HCT116 (cell line): Measurements from ENCODE around the gene PHF2. TPM values are rescaled to one million over a fixed set of nuclear protein-coding genes. Genes with fewer than 3 reads are reported as not detected.

Experiments
- ATAC-seq: fragments of 200-7000 bp; cut with Tn5 transposase; 2 replicates; pipeline ENCODE4 v1.9.1; 2020; ENCODE audit warnings: mild to moderate bottlenecking, moderate library complexity
- BruUV-seq: library from RNA; stranded (reverse); fragments of 400-500 nt; replicated peaks from 2 replicates; lab custom pipeline; 2021; lab: Mats Ljungman, UMichigan
- CTCF ChIA-PET: fragments of 300-600 bp; sonication (Branson Sonifier 250); formaldehyde crosslinking; loops from one replicate; lab custom pipeline; 2021; ENCODE audit warnings: antibody characterized with exemption; lab: Charles Lee
- POLR2A ChIA-PET: fragments of 300-600, 350-600 bp; sonication (Branson Sonifier 250); formaldehyde crosslinking; loops from one replicate; lab custom pipeline; 2021; ENCODE audit warnings: antibody characterized with exemption; lab: Charles Lee
- RAD21 ChIA-PET, 2 experiments: fragments of 300-600 bp; sonication (Branson Sonifier 250); formaldehyde crosslinking; loops; one replicate each; lab custom pipeline; 2023; ENCODE audit warnings: low total read pairs in 2 of 2; ENCODE audit not compliant: uncharacterized antibody in 2 of 2, unreplicated experiment in 2 of 2, low non-redundant PET in 1 of 2; lab: Charles Lee
- DNase-seq: peaks from one replicate; pipeline ENCODE4 v3.0.0-alpha.2; 2010; ENCODE audit warnings: low read depth, low spot score
- H2AFZ ChIP-seq: fragments of 200-600 bp; shearing (Covaris generic), sonication (generic); 2 replicates; pipeline ENCODE4 v1.6.1; 2017; ENCODE audit warnings: low read depth, mixed run types, mixed read lengths, antibody characterized with exemption, low read length; ENCODE audit not compliant: poor library complexity, severe bottlenecking
- H3K27ac ChIP-seq: 2 replicates; pipeline ENCODE4 v1.5.1; 2012; ENCODE audit warnings: low read depth, low read length
- H3K27me3 ChIP-seq: fragments of 200-600 bp; sonication (generic); 2 replicates; pipeline ENCODE4 v1.6.1; 2016; ENCODE audit warnings: mixed run types, low read length, mixed read lengths; ENCODE audit not compliant: insufficient read depth
- H3K36me3 ChIP-seq, 2 experiments: fragments of 200-500 bp in 1 of 2; fragments of 200-600 bp in 1 of 2; sonication (Bioruptor generic) in 1 of 2; sonication (generic) in 1 of 2; 2 replicates each; pipeline versions ENCODE4 v1.5.1 to v1.6.1; 2014 to 2016; ENCODE audit warnings: low read length in 2 of 2, inconsistent platforms in 1 of 2, mixed read lengths in 1 of 2, mixed run types in 1 of 2; ENCODE audit not compliant: insufficient read depth in 2 of 2, control insufficient read depth in 1 of 2
- H3K4me1 ChIP-seq, 2 experiments: fragments of 200-600 bp in 1 of 2; sonication (generic) in 1 of 2; 2 replicates each; pipeline versions ENCODE4 v1.5.1 to v1.6.1; 2012 to 2017; ENCODE audit warnings: low read length in 2 of 2, inconsistent platforms in 1 of 2, mild to moderate bottlenecking in 1 of 2, mixed read lengths in 1 of 2, mixed run types in 1 of 2, moderate library complexity in 1 of 2; ENCODE audit not compliant: insufficient read depth in 2 of 2, control insufficient read depth in 1 of 2
- H3K4me2 ChIP-seq: fragments of 200-600 bp; sonication (generic); 2 replicates; pipeline ENCODE4 v1.6.1; 2017; ENCODE audit warnings: mixed run types, low read length, mixed read lengths
- H3K4me3 ChIP-seq, 2 experiments: fragments of 200-600 bp in 1 of 2; sonication (generic) in 1 of 2; replicated peaks in 1 of 2; 2 replicates each; pipeline ENCODE4 v1.5.1; 2011 to 2016; ENCODE audit warnings: low read length in 2 of 2, control low read depth in 1 of 2, low read depth in 1 of 2, mild to moderate bottlenecking in 1 of 2, mixed read lengths in 1 of 2, mixed run types in 1 of 2
- H3K79me2 ChIP-seq: fragments of 200-600 bp; sonication (generic); 2 replicates; pipeline ENCODE4 v1.6.1; 2017; ENCODE audit warnings: mild to moderate bottlenecking, mixed run types, low read length, moderate library complexity, mixed read lengths; ENCODE audit not compliant: insufficient read depth
- H3K9ac ChIP-seq: fragments of 200-600 bp; sonication (generic); 2 replicates; pipeline ENCODE4 v1.6.1; 2016; ENCODE audit warnings: low read length, mixed read lengths
- H3K9me2 ChIP-seq: fragments of 200-600 bp; sonication (generic), shearing (Covaris generic); 2 replicates; pipeline ENCODE4 v1.6.1; 2017; ENCODE audit warnings: mixed run types, mild to moderate bottlenecking, moderate library complexity; ENCODE audit not compliant: insufficient read depth
- H3K9me3 ChIP-seq, 2 experiments: fragments of 200-500 bp in 1 of 2; fragments of 200-600 bp in 1 of 2; sonication (Bioruptor generic) in 1 of 2; sonication (generic) in 1 of 2; 2 replicates each; pipeline ENCODE4 v1.6.1; 2014 to 2017; ENCODE audit warnings: low read length in 2 of 2, mixed read lengths in 2 of 2, inconsistent platforms in 1 of 2, low read depth in 1 of 2, mild to moderate bottlenecking in 1 of 2, mixed run types in 1 of 2, moderate library complexity in 1 of 2; ENCODE audit not compliant: control insufficient read depth in 1 of 2, insufficient read depth in 1 of 2
- H4K20me1 ChIP-seq: fragments of 200-600 bp; sonication (generic), shearing (Covaris generic); 2 replicates; pipeline ENCODE4 v1.6.1; 2017; ENCODE audit warnings: mixed run types, mild to moderate bottlenecking, moderate library complexity; ENCODE audit not compliant: insufficient read depth
- CBX3 ChIP-seq: IDR thresholded peaks from 2 replicates; pipeline ENCODE4 v1.6.1; 2012; ENCODE audit warnings: low read depth
- ELF1 ChIP-seq: IDR thresholded peaks from 2 replicates; pipeline ENCODE4 v1.6.1; 2012; ENCODE audit warnings: low read depth, borderline replicate concordance
- EZH2 ChIP-seq: fragments of 200-600 bp; sonication (generic); IDR thresholded peaks from 2 replicates; pipeline ENCODE4 v1.6.1; 2017; ENCODE audit warnings: antibody characterized with exemption, mixed run types
- EZH2phosphoT487 ChIP-seq: fragments of 200-600 bp; IDR thresholded peaks from 2 replicates; pipeline ENCODE4 v1.6.1; 2018; ENCODE audit warnings: antibody characterized with exemption, borderline replicate concordance
- FOSL1 ChIP-seq: IDR thresholded peaks from 2 replicates; pipeline ENCODE4 v1.6.1; 2012; ENCODE audit warnings: low read depth
- JUND ChIP-seq: IDR thresholded peaks from 2 replicates; pipeline ENCODE4 v1.6.1; 2012
- POLR2AphosphoS5 ChIP-seq: IDR thresholded peaks from 2 replicates; pipeline ENCODE4 v1.6.1; 2011; ENCODE audit warnings: mild to moderate bottlenecking, low read depth, low read length, moderate library complexity
- RAD21 ChIP-seq: IDR thresholded peaks from 2 replicates; pipeline ENCODE4 v1.6.1; 2012; ENCODE audit warnings: low read depth, mild to moderate bottlenecking
- REST ChIP-seq: IDR thresholded peaks from 2 replicates; pipeline ENCODE4 v1.6.1; 2012; ENCODE audit warnings: low read depth
- SIN3A ChIP-seq: IDR thresholded peaks from 2 replicates; pipeline ENCODE4 v1.6.1; 2012; ENCODE audit warnings: low read depth
- SP1 ChIP-seq: IDR thresholded peaks from 2 replicates; pipeline ENCODE4 v1.6.1; 2012; ENCODE audit warnings: low read depth
- SRF ChIP-seq: IDR thresholded peaks from 2 replicates; pipeline ENCODE4 v1.6.1; 2012; ENCODE audit warnings: low read depth
- YY1 ChIP-seq: IDR thresholded peaks from 2 replicates; pipeline ENCODE4 v1.6.1; 2011; ENCODE audit warnings: low read length, low read depth, moderate library complexity, mild to moderate bottlenecking; ENCODE audit not compliant: insufficient replicate concordance; ENCODE audit errors: extremely low read depth
- ZBTB33 ChIP-seq: IDR thresholded peaks from 2 replicates; pipeline ENCODE4 v1.6.1; 2011; ENCODE audit warnings: mild to moderate bottlenecking, low read length, moderate library complexity; ENCODE audit not compliant: insufficient replicate concordance; ENCODE audit errors: extremely low read depth
- ZNF274 ChIP-seq: fragments of 200-500 bp; sonication (Bioruptor generic); IDR thresholded peaks from 2 replicates; pipeline ENCODE4 v1.6.1; 2014; ENCODE audit warnings: mild to moderate bottlenecking, low read depth, low read length, inconsistent platforms
- intact Hi-C: fragments of 100-400 bp; cut with micrococcal nuclease; formaldehyde crosslinking; loops from 2 replicates; pipeline ENCODE4 v1.10.0; 2022
- total RNA-seq: library from RNA; stranded (reverse); gene quantifications from one replicate; pipeline ENCODE4 v1.2.1, GENCODE V29; 2021; ENCODE audit not compliant: unreplicated experiment

PHF2 gene
- total RNA-seq, 1 experiment from 2014 or later = 20.6 TPM

GRCh38 chr9:93541581-93542349 lies 34.6 kb upstream of the PHF2 start:
- H3K79me2 ChIP-seq = peaks cover 24% of the 10 kb centered on the region; the same call in 1 of the 2 replicates
- no TSS peak for BruUV-seq
- TF ChIP-seq SRF (no peak), ZBTB33 (no peak), REST (no peak), ZNF274 (no peak), ELF1 (no peak), SP1 (no peak), SIN3A (no peak), RAD21 (no peak), POLR2AphosphoS5 (no peak), JUND (no peak), EZH2phosphoT487 (no peak), FOSL1 (no peak), CBX3 (no peak), EZH2 (no peak), YY1 (no peak)
- TF ChIP-seq, all 23 proteins: peak for 0
- Histone ChIP-seq H3K9me2 (no peaks in the 10 kb centered on the region), H3K9ac (no peak overlapping the region), H4K20me1 (no peaks in the 10 kb centered on the region), H3K4me1 (no peaks in the 10 kb centered on the region), H3K27me3 (no peaks in the 10 kb centered on the region), H3K36me3 (peaks cover 12 to 21% of the 10 kb centered on the region in 2 experiments; a peak in 2 of 4 replicates), H3K4me2 (no peak overlapping the region), H3K4me3 (no peak overlapping the region), H3K9me3 (no peaks in the 10 kb centered on the region), H3K27ac (no peak overlapping the region), H2AFZ (no peak overlapping the region)
- intact Hi-C loops = no loop called here
- RAD21 ChIA-PET = no interaction called here
- DNase-seq (no peak), ATAC-seq (no peak)
- CTCF ChIA-PET = no interaction called here
- POLR2A ChIA-PET = no interaction called here
